HG03354 (cell line): ENCODE results near the gene DLGAP4.
"Not testable (repeated sequence)": the region's sequence is repeated elsewhere in the genome, so short reads cannot be mapped to it uniquely, and the experiment has no call there.

Source experiments
- ATAC-seq: cut with Tn5 transposase; IDR thresholded peaks from one replicate; pipeline ENCODE4 v1.9.1; 2021; ENCODE audit warnings: mild to moderate bottlenecking; ENCODE audit not compliant: unreplicated experiment, poor library complexity, severe bottlenecking

The DLGAP4 gene

DNA sequence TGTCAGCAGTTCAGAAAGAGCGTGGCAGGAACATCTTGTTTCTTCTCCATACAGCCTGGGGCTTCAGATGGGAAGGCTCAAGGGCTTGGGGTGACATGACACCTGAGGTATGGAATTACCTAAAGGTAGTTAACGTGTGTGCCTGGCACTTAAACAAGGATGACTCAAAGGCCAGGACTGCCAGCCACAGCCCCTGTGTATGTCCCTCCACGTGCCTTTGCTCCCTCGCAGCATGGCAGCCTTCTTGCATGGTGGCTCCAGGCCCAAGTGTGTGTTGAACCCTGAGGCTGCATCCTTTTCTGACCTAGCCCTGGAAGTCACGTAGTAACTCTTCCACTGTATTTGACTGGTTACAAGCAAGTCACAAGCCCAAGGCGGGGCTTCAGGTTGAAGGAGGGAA is 201.6 kb downstream of the DLGAP4 start:
- no peak for ATAC-seq

GRCh38 chr20:36519012-36519719 is 213.0 kb downstream of the DLGAP4 start:
- no peak for ATAC-seq

GRCh38 chr20:36519944-36520343 is 213.8 kb downstream of the DLGAP4 start:
- no peak for ATAC-seq

GRCh38 chr20:36521526-36521925 is 215.4 kb downstream of the DLGAP4 start:
- no peak for ATAC-seq

DNA sequence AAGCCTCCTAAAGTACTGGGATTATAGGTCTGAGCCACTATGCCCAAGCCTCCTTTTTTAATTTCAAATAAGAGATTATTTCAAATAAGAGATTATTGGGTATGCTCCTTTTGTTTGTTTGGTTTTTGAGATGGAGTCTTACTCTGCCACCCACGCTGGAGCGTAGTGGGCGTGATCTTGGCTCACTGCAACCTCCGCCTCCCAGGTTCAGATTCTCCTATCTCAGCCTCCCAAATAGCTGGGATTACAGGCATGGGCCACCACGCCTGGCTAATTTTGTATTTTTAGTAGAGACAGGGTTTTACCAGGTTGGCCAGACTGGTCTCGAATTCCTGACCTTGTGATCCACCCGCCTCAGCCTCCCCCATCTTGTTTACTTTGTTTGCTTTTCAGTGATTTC is 216.3 kb downstream of the DLGAP4 start:
- not testable (repeated sequence) for ATAC-seq

- no peak for ATAC-seq
These were observed 217.2 kb downstream of the DLGAP4 start for GRCh38 chr20:36523341-36523740.

DNA sequence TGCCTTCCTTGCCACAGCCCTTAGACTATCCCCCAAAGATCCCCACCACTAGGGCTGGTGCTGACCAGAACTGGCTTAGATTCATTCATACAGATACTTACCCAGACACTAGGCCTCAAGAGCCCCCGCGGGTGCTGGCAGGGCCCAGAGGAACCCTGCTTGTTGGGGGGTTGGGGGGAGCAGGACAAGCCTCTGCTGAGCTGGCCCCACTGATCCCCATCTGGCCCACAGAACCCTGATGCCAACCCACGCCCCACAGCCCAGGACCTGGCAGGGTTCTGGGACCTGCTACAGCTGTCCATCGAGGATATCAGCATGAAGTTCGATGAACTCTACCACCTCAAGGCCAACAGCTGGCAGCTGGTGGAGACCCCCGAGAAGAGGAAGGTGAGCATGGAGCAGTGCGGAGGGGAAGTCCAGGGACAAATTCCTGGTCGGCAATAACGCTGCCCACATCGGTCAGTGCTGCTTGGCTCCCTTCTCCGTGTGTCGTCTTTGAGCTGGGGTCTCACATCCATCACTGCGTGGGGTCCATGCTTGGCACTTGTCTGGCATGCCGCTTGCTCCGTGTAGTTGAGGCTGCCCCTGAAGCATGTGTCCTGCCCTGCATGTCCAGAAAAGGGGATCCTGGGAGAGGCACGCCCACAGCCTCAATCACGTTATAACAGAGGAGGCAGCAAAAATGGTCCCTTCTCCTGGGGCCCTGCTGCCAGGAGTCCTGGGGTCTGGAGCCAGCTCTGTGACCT is 219.7 kb downstream of the DLGAP4 start:
- ATAC-seq: no peak

GRCh38 chr20:36526521-36527011 is 220.4 kb downstream of the DLGAP4 start:
- no peak for ATAC-seq

GRCh38 chr20:36527331-36528125 is 221.4 kb downstream of the DLGAP4 start:
- ATAC-seq: no peak

DNA sequence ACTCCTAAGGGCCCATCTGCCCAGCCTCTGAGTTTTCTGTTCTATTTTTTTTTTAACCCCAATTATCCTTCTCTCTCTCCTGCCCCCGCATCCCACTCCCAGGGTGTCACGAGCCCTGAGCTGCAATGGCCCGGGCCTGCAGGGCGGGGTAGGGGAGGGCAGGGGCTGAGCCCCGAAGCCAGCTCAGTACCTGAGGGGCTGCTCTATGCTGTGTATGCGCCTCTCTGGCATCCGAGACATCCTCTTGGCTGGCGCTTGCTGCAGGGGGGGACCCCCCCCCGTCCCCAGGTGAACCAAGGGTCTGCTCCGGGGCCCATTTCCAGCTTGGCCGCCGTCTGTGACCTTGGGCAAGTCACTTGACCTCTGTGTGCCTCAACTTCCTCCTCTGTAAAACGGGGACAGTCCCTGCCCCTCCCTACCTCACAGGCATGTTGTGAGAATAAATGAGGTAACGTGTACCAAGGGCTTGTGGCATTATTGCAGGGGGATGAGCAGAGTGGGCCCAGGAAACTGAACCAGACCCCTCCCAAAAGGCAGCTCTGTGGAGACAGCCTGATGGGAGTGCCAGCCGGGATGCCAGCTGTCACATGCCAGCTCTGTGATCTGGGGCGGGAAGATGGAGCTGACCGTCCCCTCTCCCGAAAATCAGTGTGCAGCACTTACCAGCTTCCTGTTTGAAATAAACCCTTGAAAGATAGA is 222.2 kb downstream of the DLGAP4 start:
- ATAC-seq: no peak

DNA sequence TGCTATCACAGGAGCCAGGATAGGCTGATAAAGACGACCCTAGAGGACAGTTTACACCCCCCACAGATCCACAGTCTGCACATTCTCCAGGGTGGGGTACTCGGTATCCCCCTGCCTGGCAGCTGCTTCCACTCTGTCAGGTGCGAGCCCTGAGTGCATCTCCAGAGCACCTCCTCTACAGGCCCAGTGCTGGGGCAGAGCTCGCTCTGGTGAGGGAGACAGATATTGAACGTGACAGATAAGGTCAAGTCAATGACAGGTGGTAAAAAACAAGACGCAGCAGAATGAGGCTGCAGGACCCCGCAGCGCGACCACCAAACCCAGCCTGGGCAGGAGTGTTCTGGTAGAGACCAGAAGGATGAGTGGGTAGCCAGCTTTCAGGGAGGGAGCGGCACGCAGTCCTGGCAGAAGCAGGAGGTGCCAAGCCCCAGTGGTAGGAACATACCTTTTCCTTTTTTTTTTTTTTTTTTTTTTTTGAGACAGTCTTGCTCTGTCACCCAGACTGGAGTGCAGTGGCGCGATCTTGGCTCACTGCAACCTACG is 222.8 kb downstream of the DLGAP4 start:
- no peak for ATAC-seq

- no peak for ATAC-seq
These were observed 226.2 kb downstream of the DLGAP4 start for GRCh38 chr20:36532388-36532787.

- ATAC-seq: no peak
These were observed 226.7 kb downstream of the DLGAP4 start for GRCh38 chr20:36532822-36533221.

DNA sequence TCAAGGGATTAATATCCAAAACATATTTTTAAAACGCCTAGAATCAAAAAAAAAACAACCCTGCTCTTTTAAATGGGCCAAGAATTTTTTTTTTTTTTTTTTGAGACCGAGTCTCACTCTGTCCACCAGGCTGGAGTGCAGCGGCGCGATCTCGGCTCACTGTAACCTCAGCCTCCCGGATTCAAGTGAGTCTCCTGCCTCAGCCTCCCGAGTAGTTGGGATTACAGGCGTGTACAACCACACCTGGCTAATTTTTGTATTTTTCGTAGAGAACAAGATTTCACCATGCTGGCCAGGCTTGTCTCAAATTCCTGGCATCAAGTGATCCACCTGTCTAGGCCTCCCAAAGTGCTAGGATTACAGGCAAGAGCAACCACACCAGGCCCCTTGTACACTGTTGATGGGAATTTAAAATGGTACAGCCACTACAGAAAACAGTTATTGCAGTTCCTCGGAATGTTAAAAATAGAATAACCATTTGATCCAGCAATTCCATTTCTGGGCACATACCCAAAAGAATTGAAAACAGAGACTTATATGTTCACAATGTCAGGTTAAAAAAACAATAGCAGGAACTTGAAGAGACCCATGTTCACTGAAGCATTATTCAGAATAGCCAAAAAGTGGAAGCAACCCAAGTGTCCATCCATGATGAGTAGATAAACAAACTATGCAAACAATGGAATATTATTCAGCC is 232.0 kb downstream of the DLGAP4 start:
- no peak for ATAC-seq

DNA sequence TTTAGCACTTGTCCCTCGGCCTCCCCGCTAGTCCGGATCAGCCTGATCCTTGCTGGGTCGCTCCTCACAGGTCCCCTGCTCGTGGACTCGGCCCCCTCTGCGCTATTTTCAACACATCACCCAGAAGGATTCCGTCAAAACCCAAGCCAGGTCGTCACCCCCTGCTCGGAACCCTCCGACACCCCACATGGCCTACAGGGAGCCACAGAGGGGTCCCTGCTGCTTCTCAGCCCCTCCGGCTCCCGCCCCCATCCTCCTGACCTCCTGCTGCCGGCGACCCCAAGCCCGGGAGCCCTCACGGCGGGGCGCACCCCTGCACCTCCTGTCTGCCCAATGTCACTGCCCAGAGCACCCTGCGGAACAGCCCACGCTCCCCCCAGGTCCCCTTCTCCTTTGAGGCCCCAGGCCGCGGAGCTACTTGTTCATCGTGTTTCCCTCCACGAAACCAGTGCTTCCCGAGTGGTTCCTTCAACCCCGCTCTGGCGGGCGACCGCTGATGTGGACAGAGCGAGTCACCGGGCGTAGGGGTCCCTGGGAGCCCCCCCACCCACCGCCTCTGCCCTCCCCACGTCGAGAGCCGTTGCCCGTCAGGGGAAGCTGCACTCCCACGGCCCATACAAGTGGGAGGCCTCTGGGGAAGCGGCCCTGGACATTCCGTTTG is 234.5 kb downstream of the DLGAP4 start:
- ATAC-seq: no peak

DNA sequence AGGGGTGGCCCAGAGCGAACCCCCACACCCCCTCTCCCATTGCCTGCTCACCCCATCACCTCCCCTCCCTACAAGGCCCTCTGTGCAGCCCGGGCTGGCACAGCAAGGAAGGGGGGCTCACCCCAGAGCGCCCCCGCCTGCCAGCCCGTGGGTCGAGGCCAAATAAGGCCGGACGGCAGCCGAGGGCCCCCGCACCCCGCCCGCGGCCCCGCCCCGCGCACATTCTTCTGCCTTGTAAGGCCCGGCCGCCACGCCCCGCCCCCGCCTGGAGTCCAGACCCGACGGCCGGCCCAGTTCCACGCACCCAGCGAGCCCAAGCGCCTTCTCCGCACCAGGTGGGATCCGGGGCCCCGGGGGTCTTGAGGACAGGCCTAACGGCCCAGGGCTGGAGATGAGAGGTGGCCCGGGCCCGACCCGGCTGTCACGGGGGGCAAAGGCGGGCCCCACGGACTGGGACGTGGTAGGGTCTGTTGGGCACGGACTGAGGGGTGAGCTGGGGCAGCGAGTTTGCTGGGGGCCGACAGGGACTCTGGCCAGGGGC is 235.2 kb downstream of the DLGAP4 start, which contains the start of gene MYL9:
TSS of gene MYL9 (plus strand) at position 293 of the 541 bp plus-strand sequence. CDS start 3,366 bp downstream, outside the sequence.
- no peak for ATAC-seq

- ATAC-seq: no peak
These were observed 235.8 kb downstream of the DLGAP4 start for GRCh38 chr20:36541768-36542488.
